IMR-90 (cell line): Measurements from ENCODE around the gene PAPPA. TPM values are rescaled to one million over a fixed set of nuclear protein-coding genes. Genes with fewer than 3 reads are reported as not detected.

Experiments used
- ATAC-seq: fragments of 200-7000 bp; cut with Tn5 transposase; 2 replicates; pipeline ENCODE4 v1.9.1; 2020; ENCODE audit warnings: low read depth, mild to moderate bottlenecking, moderate library complexity
- BruUV-seq: library from RNA; stranded (reverse); fragments of 400-500 nt; replicated peaks from 2 replicates; lab custom pipeline; 2021; lab: Mats Ljungman, UMichigan
- CTCF ChIA-PET: fragments of 300-600 bp; formaldehyde crosslinking; extraction: SDS; loops from one replicate; lab custom pipeline; 2021; ENCODE audit warnings: antibody characterized with exemption; lab: Yijun Ruan, JAX
- POLR2A ChIA-PET: fragments of 300-600 bp; sonication (Branson Sonifier 250); formaldehyde crosslinking; loops from one replicate; lab custom pipeline; 2022; ENCODE audit warnings: antibody characterized with exemption; ENCODE audit not compliant: unreplicated experiment; lab: Charles Lee
- DNase-seq: peaks from one replicate; pipeline ENCODE4 v3.0.0; 2013
- H2AFZ ChIP-seq: replicated peaks from 2 replicates; pipeline ENCODE3; 2013; ENCODE audit warnings: low read length, mild to moderate bottlenecking; ENCODE audit not compliant: poor library complexity
- H2AK5ac ChIP-seq: 2 replicates; pipeline ENCODE4 v1.6.1; 2013; ENCODE audit warnings: low read depth, low read length, inconsistent platforms
- H2AK9ac ChIP-seq: replicated peaks from 2 replicates; pipeline ENCODE3; 2013; ENCODE audit warnings: mild to moderate bottlenecking, low read depth, low read length, moderate library complexity; ENCODE audit not compliant: poor library complexity
- H2BK120ac ChIP-seq: 2 replicates; pipeline ENCODE4 v1.6.1; 2013; ENCODE audit warnings: low read depth, low read length, inconsistent platforms
- H2BK15ac ChIP-seq: 3 replicates; pipeline ENCODE4 v1.6.1; 2013; ENCODE audit warnings: low read depth, low read length, inconsistent platforms
- H2BK20ac ChIP-seq: 2 replicates; pipeline ENCODE4 v1.6.1; 2013; ENCODE audit warnings: low read depth, mild to moderate bottlenecking, inconsistent platforms, low read length, moderate library complexity
- H2BK5ac ChIP-seq: 2 replicates; pipeline ENCODE4 v1.6.1; 2013; ENCODE audit warnings: mild to moderate bottlenecking, low read depth, low read length, inconsistent platforms; ENCODE audit not compliant: poor library complexity, severe bottlenecking
- H3K14ac ChIP-seq: replicated peaks from 2 replicates; pipeline ENCODE4 v1.6.1; 2013; ENCODE audit warnings: low read depth, low read length, inconsistent platforms
- H3K18ac ChIP-seq: 2 replicates; pipeline ENCODE4 v1.6.1; 2013; ENCODE audit warnings: low read depth, low read length, control low read depth
- H3K23ac ChIP-seq: 2 replicates; pipeline ENCODE4 v1.6.1; 2013; ENCODE audit warnings: low read depth, low read length, inconsistent platforms
- H3K27ac ChIP-seq: 2 replicates; pipeline ENCODE4 v1.5.1; 2013; ENCODE audit warnings: mild to moderate bottlenecking, control low read depth, low read length; ENCODE audit not compliant: insufficient read depth
- H3K27me3 ChIP-seq: 2 replicates; pipeline ENCODE4 v1.6.1; 2013; ENCODE audit warnings: low read length; ENCODE audit not compliant: control insufficient read depth, insufficient read depth
- H3K36me3 ChIP-seq: 2 replicates; pipeline ENCODE4 v1.6.1; 2013; ENCODE audit warnings: low read length, mixed read lengths; ENCODE audit not compliant: control insufficient read depth, insufficient read depth
- H3K4ac ChIP-seq: 2 replicates; pipeline ENCODE4 v1.6.1; 2013; ENCODE audit warnings: low read depth, low read length, inconsistent platforms
- H3K4me1 ChIP-seq: 2 replicates; pipeline ENCODE4 v1.6.1; 2013; ENCODE audit warnings: low read length, mixed read lengths; ENCODE audit not compliant: control insufficient read depth, insufficient read depth
- H3K4me2 ChIP-seq: 2 replicates; pipeline ENCODE4 v1.6.1; 2013; ENCODE audit warnings: low read depth, mild to moderate bottlenecking, control low read depth, low read length, moderate library complexity
- H3K4me3 ChIP-seq: 2 replicates; pipeline ENCODE4 v1.5.1; 2013; ENCODE audit warnings: low read depth, mild to moderate bottlenecking, control low read depth, low read length, moderate library complexity; ENCODE audit not compliant: insufficient read depth
- H3K56ac ChIP-seq: 2 replicates; pipeline ENCODE4 v1.6.1; 2013; ENCODE audit warnings: low read length, inconsistent platforms; ENCODE audit not compliant: insufficient read depth; ENCODE audit errors: extremely low read depth
- H3K79me1 ChIP-seq, 2 experiments: 2 replicates each; pipeline ENCODE4 v1.6.1; 2013; ENCODE audit warnings: low read length in 2 of 2, inconsistent platforms in 1 of 2, low read depth in 1 of 2
- H3K9ac ChIP-seq: 2 replicates; pipeline ENCODE4 v1.6.1; 2013; ENCODE audit warnings: low read depth, low read length, control low read depth
- H3K9me1 ChIP-seq: 2 replicates; pipeline ENCODE4 v1.6.1; 2013; ENCODE audit warnings: low read length, inconsistent platforms; ENCODE audit not compliant: insufficient read depth
- H3K9me3 ChIP-seq: 2 replicates; pipeline ENCODE4 v1.6.1; 2013; ENCODE audit warnings: low read length; ENCODE audit not compliant: control insufficient read depth, insufficient read depth
- H4K20me1 ChIP-seq: 2 replicates; pipeline ENCODE4 v1.6.1; 2013; ENCODE audit warnings: low read length, inconsistent platforms; ENCODE audit not compliant: insufficient read depth
- H4K5ac ChIP-seq: 2 replicates; pipeline ENCODE4 v1.6.1; 2013; ENCODE audit warnings: mild to moderate bottlenecking, low read depth, low read length, control low read depth
- H4K8ac ChIP-seq, 2 experiments: 2 replicates each; pipeline ENCODE4 v1.6.1; 2013; ENCODE audit warnings: low read depth in 2 of 2, low read length in 2 of 2, control low read depth in 1 of 2, inconsistent platforms in 1 of 2
- H4K91ac ChIP-seq: 2 replicates; pipeline ENCODE4 v1.6.1; 2013; ENCODE audit warnings: low read depth, low read length, inconsistent platforms; ENCODE audit not compliant: insufficient read depth
- CHD1 ChIP-seq: IDR thresholded peaks from 2 replicates; pipeline ENCODE4 v1.6.1; 2012; ENCODE audit warnings: low read depth, low read length, improper control_type of control experiment
- FOS ChIP-seq: fragments of 150-350 bp; IDR thresholded peaks from 2 replicates; pipeline ENCODE4 v1.6.1; 2016; ENCODE audit warnings: low read depth, low read length
- RFX5 ChIP-seq: IDR thresholded peaks from 2 replicates; pipeline ENCODE4 v1.8.0; 2012; ENCODE audit warnings: low read depth, mild to moderate bottlenecking, low read length, moderate library complexity
- SMC3 ChIP-seq: fragments of 150-350 bp; IDR thresholded peaks from 2 replicates; pipeline ENCODE4 v1.6.1; 2016; ENCODE audit warnings: low read depth, mild to moderate bottlenecking, antibody characterized with exemption, low read length, moderate library complexity
- WGBS, 2 experiments: methylation state at CpG; one replicate each; pipeline versions ENCODE4 v1.1.5 to v1.1.7; 2013; ENCODE audit warnings: missing lambda C conversion rate in 2 of 2; ENCODE audit not compliant: insufficient read length in 1 of 2; ENCODE audit errors: extremely low coverage in 2 of 2; 5-methylcytosine and 5-hydroxymethylcytosine counted together
- dilution Hi-C: fragments of 300-500 bp; cut with HindIII; formaldehyde crosslinking; loops from one replicate; pipeline ENCODE4 v1.14.3; 2018; ENCODE audit warnings: low sequenced_read_pairs; ENCODE audit not compliant: unreplicated experiment
- in situ Hi-C: fragments of 300-500 bp; cut with MboI; formaldehyde crosslinking; loops from 3 replicates; pipeline ENCODE4 v1.14.3; 2019; ENCODE audit warnings: low sequenced_read_pairs, inconsistent platforms, mixed read lengths
- intact Hi-C: fragments of 100-400 bp; cut with micrococcal nuclease; formaldehyde crosslinking; loops from 2 replicates; pipeline ENCODE4 v1.10.0; 2022
- polyA plus RNA-seq, 3 experiments: library from polyadenylated mRNA; depleted of rRNA; stranded (reverse); fragments of >200 nt; gene quantifications; 2 replicates each; pipeline ENCODE4 v1.2.3, GENCODE V29; 2012; ENCODE audit warnings: low replicate concordance in 1 of 3
- total RNA-seq: library from RNA; depleted of rRNA; stranded (reverse); fragments of >200 nt; gene quantifications from 2 replicates; pipeline ENCODE4 v1.2.3, GENCODE V29; 2012
- TF ChIP-seq, protein P1 (sequence below): fragments of 150-350 bp; IDR thresholded peaks from 2 replicates; pipeline ENCODE4 v1.6.1; 2016; ENCODE audit warnings: low read depth, mild to moderate bottlenecking, low read length, moderate library complexity, borderline replicate concordance

PAPPA gene
- total and polyA plus RNA-seq, 2 of the 4 experiments (the other 2 are of a cell fraction): 8.3 to 12.4 TPM

DNA sequence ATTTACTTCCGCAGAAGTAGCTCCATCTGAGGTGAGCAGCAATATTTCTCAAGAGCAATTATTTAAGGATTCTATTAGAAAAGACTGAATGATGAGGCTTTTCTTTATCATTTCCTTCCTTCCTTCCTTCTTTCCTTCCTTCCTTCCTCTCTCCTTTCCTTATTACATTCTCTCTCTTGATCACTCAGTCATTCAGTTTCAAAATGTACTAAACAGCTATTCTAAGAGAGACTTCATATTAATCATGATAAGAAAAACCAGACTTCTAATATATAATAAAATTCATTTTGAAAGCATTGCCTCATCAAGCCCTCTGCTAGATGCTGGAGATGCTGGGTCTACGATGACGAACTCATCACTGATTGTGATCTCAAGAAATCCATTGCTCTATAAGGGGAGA lies 30.4 kb upstream of the PAPPA start:
- TF ChIP-seq, protein P1, sequence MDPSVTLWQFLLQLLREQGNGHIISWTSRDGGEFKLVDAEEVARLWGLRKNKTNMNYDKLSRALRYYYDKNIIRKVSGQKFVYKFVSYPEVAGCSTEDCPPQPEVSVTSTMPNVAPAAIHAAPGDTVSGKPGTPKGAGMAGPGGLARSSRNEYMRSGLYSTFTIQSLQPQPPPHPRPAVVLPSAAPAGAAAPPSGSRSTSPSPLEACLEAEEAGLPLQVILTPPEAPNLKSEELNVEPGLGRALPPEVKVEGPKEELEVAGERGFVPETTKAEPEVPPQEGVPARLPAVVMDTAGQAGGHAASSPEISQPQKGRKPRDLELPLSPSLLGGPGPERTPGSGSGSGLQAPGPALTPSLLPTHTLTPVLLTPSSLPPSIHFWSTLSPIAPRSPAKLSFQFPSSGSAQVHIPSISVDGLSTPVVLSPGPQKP: no peak
- no peak for TF ChIP-seq CHD1
- no peak for TF ChIP-seq RFX5
- no peak for TF ChIP-seq SMC3
- TF ChIP-seq FOS: no peak
- BruUV-seq: no TSS peak
- Histone ChIP-seq H3K27me3 (no peaks in the 10 kb centered on the region), H2AK5ac (no peak overlapping the region), H4K20me1 (no peaks in the 10 kb centered on the region), H3K9ac (no peak overlapping the region), H2AK9ac (no peak overlapping the region), H3K14ac (no peak overlapping the region), H2AFZ (no peak overlapping the region), H2BK120ac (no peak overlapping the region), H3K56ac (no peak overlapping the region), H3K18ac (no peak overlapping the region), H3K9me1 (no peaks in the 10 kb centered on the region), H3K4me1 (peaks cover 2% of the 10 kb centered on the region; the same call in 1 of the 2 replicates), H3K4me3 (no peak overlapping the region), H3K27ac (no peak overlapping the region), H3K4me2 (no peak overlapping the region), H4K5ac (no peak overlapping the region), H3K23ac (no peak overlapping the region), H2BK15ac (no peak overlapping the region), H3K36me3 (no peaks in the 10 kb centered on the region), H2BK5ac (no peak overlapping the region), H4K91ac (no peak overlapping the region), H4K8ac (no peak overlapping the region), H2BK20ac (no peak overlapping the region), H3K79me1 (no peaks in the 10 kb centered on the region), H3K4ac (no peak overlapping the region), H3K9me3 (no peaks in the 10 kb centered on the region)
- no peak for ATAC-seq
- POLR2A ChIA-PET: no interaction called here
- in situ Hi-C loops (no loop called here), dilution Hi-C loops (no loop called here), intact Hi-C loops (no loop called here)
- DNase-seq: no peak
- CTCF ChIA-PET: interaction anchor here (0.8 kb wide), 1 partner anchor 16 kb away, joined by 4 read pairs; no protein-coding TSS in a partner anchor
- WGBS, 2 experiments: no CpG with 5 or more reads among the region's 3 CpGs
